Ovary (tissue), 9 donors: ENCODE measurements around the gene PACS2. TPM values are rescaled to one million over a fixed set of nuclear protein-coding genes. Genes with fewer than 3 reads are reported as not detected.

Experiments
- DNase-seq, 5 donors: peaks; one replicate each; pipeline ENCODE4 v3.0.0-alpha.2; 2019 to 2020
- H3K27ac ChIP-seq, 2 donors: fragments of 200-600 bp; one replicate each; pipeline versions ENCODE4 v1.5.1 to v1.8.0; 2019 to 2022
- H3K27me3 ChIP-seq: fragments of 200-600 bp; one replicate; pipeline ENCODE4 v1.8.0; 2022
- H3K36me3 ChIP-seq: fragments of 200-600 bp; sonication (generic); one replicate; pipeline ENCODE4 v1.5.1; 2019
- H3K4me1 ChIP-seq: one replicate; pipeline ENCODE4 v1.8.1; 2013; ENCODE audit warnings: mild to moderate bottlenecking, moderate library complexity; ENCODE audit not compliant: insufficient read depth
- H3K4me3 ChIP-seq: fragments of 200-600 bp; sonication (generic); one replicate; pipeline ENCODE4 v1.5.1; 2017
- H3K9me3 ChIP-seq, 2 donors: fragments of 200-600 bp in 1 of 2; sonication (generic) in 1 of 2; one replicate each; pipeline versions ENCODE4 v1.5.1 to v1.8.1; 2013 to 2019; ENCODE audit warnings: mild to moderate bottlenecking in 1 of 2, moderate library complexity in 1 of 2
- EP300 ChIP-seq: sonication (generic); formaldehyde crosslinking; IDR thresholded peaks from one replicate; pipeline ENCODE4 v1.6.1; 2017; ENCODE audit warnings: antibody characterized with exemption
- POLR2A ChIP-seq: fragments of 450-650 bp; IDR thresholded peaks from one replicate; pipeline ENCODE4 v1.6.1; 2017; ENCODE audit warnings: antibody characterized with exemption, mild to moderate bottlenecking, moderate library complexity
- WGBS, 3 donors: extraction: QIAGEN DNeasy Blood & Tissue Kit in 1 of 3; methylation state at CpG; one replicate each; pipeline versions ENCODE4 v1.1.5 to v1.1.7; 2013 to 2017; 5-methylcytosine and 5-hydroxymethylcytosine counted together
- intact Hi-C, 4 donors: fragments of 100-400 bp; cut with DNase I; formaldehyde crosslinking; loops; one replicate each; pipeline versions ENCODE4 v1.11.0 to v1.15.1; 2022 to 2023
- polyA plus RNA-seq, 2 donors: library from polyadenylated mRNA; stranded (reverse); fragments of 200-250 nt in 1 of 2; fragments of 350-450 nt in 1 of 2; fragmentation: Illumina TruSeq in 1 of 2; extraction: RNeasy Lipid Tissue Mini Kit (QIAGEN cat#74804) in 1 of 2; gene quantifications; one replicate each; pipeline ENCODE4 v1.2.3, GENCODE V29; 2013 to 2014
- total RNA-seq, 7 donors: library from RNA; depleted of rRNA in 2 of 7; stranded (reverse); fragments of >200 nt in 2 of 7; fragmentation: NEBNext Ultra II Directional in 3 of 7; extraction: Animal tissue kit (Norgen Biotek cat#: 25700) in 3 of 7; gene quantifications; one replicate each; pipeline versions ENCODE4 v1.1.0 to v1.2.4, GENCODE V29; 2016 to 2023
- TF ChIP-seq, protein P1 (sequence below), 3 donors: fragments of 450-650 bp in 2 of 3; fragments of 200-600 bp in 1 of 3; IDR thresholded peaks; one replicate each; pipeline versions ENCODE4 v1.5.1 to v1.8.0; 2016 to 2022; ENCODE audit warnings: antibody characterized with exemption in 3 of 3, mild to moderate bottlenecking in 1 of 3
- donor health status: DM: no; HTN: no; CAD: no; lungs with moderate emphysema.
- donor health status: DM: no; HTN: no; CAD: no.
- donor health status: Bipolar disorder and iron deficiency.
- donor health status: DM: yes; HTN: yes; CAD: no.
- donor health status: DM: no; HTN: no; CAD: no.
- donor health status: DM: yes; HTN: yes; CAD: no.

Gene PACS2
- total and polyA plus RNA-seq, 9 donors: 21.2 to 91.9 (median 60.6) TPM

- Histone ChIP-seq H3K27ac (no peak overlapping the region), H3K36me3 (no peaks in the 10 kb centered on the region), H3K4me3 (no peak overlapping the region), H3K27me3 (no peaks in the 10 kb centered on the region), H3K9me3 (no peaks in the 10 kb centered on the region), H3K4me1 (peaks cover 25% of the 10 kb centered on the region)
- 89 to 92% (median 90%) methylated on average over 16 to 17 of the region's 17 CpGs for WGBS, 3 donors
- no peak for DNase-seq
- intact Hi-C loops: no loop called here
- TF ChIP-seq EP300 (no peak), POLR2A (no peak)
- TF ChIP-seq, protein P1, sequence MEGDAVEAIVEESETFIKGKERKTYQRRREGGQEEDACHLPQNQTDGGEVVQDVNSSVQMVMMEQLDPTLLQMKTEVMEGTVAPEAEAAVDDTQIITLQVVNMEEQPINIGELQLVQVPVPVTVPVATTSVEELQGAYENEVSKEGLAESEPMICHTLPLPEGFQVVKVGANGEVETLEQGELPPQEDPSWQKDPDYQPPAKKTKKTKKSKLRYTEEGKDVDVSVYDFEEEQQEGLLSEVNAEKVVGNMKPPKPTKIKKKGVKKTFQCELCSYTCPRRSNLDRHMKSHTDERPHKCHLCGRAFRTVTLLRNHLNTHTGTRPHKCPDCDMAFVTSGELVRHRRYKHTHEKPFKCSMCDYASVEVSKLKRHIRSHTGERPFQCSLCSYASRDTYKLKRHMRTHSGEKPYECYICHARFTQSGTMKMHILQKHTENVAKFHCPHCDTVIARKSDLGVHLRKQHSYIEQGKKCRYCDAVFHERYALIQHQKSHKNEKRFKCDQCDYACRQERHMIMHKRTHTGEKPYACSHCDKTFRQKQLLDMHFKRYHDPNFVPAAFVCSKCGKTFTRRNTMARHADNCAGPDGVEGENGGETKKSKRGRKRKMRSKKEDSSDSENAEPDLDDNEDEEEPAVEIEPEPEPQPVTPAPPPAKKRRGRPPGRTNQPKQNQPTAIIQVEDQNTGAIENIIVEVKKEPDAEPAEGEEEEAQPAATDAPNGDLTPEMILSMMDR (IDR thresholded peaks at IDR 0.05): no peak
Measured at GRCh38 chr14:105329411-105330150, 15.0 kb downstream of the PACS2 start.

GRCh38 chr14:105330491-105330895 is 15.9 kb downstream of the PACS2 start:
- H3K4me1 ChIP-seq: peaks cover 21% of the 10 kb centered on the region
- no peak for TF ChIP-seq EP300
- TF ChIP-seq, protein P1 (IDR thresholded peaks at IDR 0.05): no peak
- no peak for TF ChIP-seq POLR2A
- no peaks in the 10 kb centered on the region for H3K9me3 ChIP-seq
- no peak for DNase-seq
- no peak overlapping the region for H3K27ac ChIP-seq
- H3K4me3 ChIP-seq: no peak overlapping the region
- no peaks in the 10 kb centered on the region for H3K36me3 ChIP-seq
- no peaks in the 10 kb centered on the region for H3K27me3 ChIP-seq
- intact Hi-C loops: no loop called here
- WGBS, 3 donors: 63 to 67% (median 65%) methylated on average over 13 of the region's 13 CpGs

- DNase-seq: no peak
- H3K9me3 ChIP-seq: no peaks in the 10 kb centered on the region
- TF ChIP-seq POLR2A (no peak), EP300 (no peak)
- TF ChIP-seq, protein P1 (IDR thresholded peaks at IDR 0.05): no peak
- H3K4me1 ChIP-seq: peaks cover 17% of the 10 kb centered on the region
- H3K36me3 ChIP-seq: no peaks in the 10 kb centered on the region
- H3K4me3 ChIP-seq: no peak overlapping the region
- no peak overlapping the region for H3K27ac ChIP-seq
- WGBS, 3 donors: 70 to 82% (median 76%) methylated on average over 8 of the region's 8 CpGs
- H3K27me3 ChIP-seq: no peaks in the 10 kb centered on the region
- intact Hi-C loops: no loop called here
Measured at GRCh38 chr14:105331575-105332349, 17.2 kb downstream of the PACS2 start.

- H3K27me3 ChIP-seq: no peaks in the 10 kb centered on the region
- peaks cover 10% of the 10 kb centered on the region for H3K4me1 ChIP-seq
- no peak overlapping the region for H3K4me3 ChIP-seq
- intact Hi-C loops: no loop called here
- no peak overlapping the region for H3K27ac ChIP-seq
- 69 to 77% (median 71%) methylated on average over 9 to 11 of the region's 11 CpGs for WGBS, 3 donors
- TF ChIP-seq EP300 (no peak), POLR2A (no peak)
- TF ChIP-seq, protein P1 (IDR thresholded peaks at IDR 0.05): no peak
- no peaks in the 10 kb centered on the region for H3K36me3 ChIP-seq
- no peaks in the 10 kb centered on the region for H3K9me3 ChIP-seq
- no peak for DNase-seq
Measured at GRCh38 chr14:105332350-105332874, 17.9 kb downstream of the PACS2 start.
